Measurements from ENCODE around the gene FMR1.

- TF ChIP-seq CEBPB (IDR thresholded peaks at IDR 0.05) (no peak), TEAD4 (IDR thresholded peaks at IDR 0.05) (no peak), CREB1 (IDR thresholded peaks at IDR 0.05; ENCODE audit: low read depth) (no peak), RAD21 (IDR thresholded peaks at IDR 0.05; ENCODE audit: low read depth) (no peak), TCF12 (IDR thresholded peaks at IDR 0.05; ENCODE audit: low read depth) (no peak), NFIC (IDR thresholded peaks at IDR 0.05) (no peak)
Measured at GRCh38 chrX:147981038-147981752, 69.5 kb downstream of the FMR1 start, which contains the start of gene FMR1NB.
